CD8-positive, alpha-beta memory T cell (primary cell): Measurements from ENCODE around the gene DSTN. TPM values are rescaled to one million over a fixed set of nuclear protein-coding genes. Genes with fewer than 3 reads are reported as not detected.

Source experiments
- CTCF ChIA-PET: fragments of 350-600 bp; sonication (Branson Sonifier 250); formaldehyde crosslinking; loops from one replicate; lab custom pipeline; 2021; ENCODE audit warnings: antibody characterized with exemption; lab: Charles Lee
- POLR2A ChIA-PET: fragments of 350-600 bp; sonication (Branson Sonifier 250); formaldehyde crosslinking; loops from one replicate; lab custom pipeline; 2021; ENCODE audit warnings: antibody characterized with exemption; lab: Charles Lee
- DNase-seq, 5 donors: peaks; one replicate each; pipeline versions ENCODE4 v3.0.0 to v3.0.0-alpha.2; 2020 to 2022; ENCODE audit warnings: mixed read lengths in 1 of 5
- H3K27ac ChIP-seq: one replicate; pipeline ENCODE4 v1.7.0; 2013; ENCODE audit warnings: low read depth, mild to moderate bottlenecking, low read length, moderate library complexity
- H3K27me3 ChIP-seq: 2 replicates; pipeline ENCODE4 v1.7.0; 2013; ENCODE audit warnings: low read length, mild to moderate bottlenecking; ENCODE audit not compliant: insufficient read depth, poor library complexity, severe bottlenecking
- H3K36me3 ChIP-seq: 2 replicates; pipeline ENCODE4 v1.7.0; 2013; ENCODE audit warnings: mild to moderate bottlenecking, low read length, moderate library complexity; ENCODE audit not compliant: insufficient read depth
- H3K4me1 ChIP-seq: 2 replicates; pipeline ENCODE4 v1.7.0; 2013; ENCODE audit warnings: mild to moderate bottlenecking, low read length, moderate library complexity; ENCODE audit not compliant: insufficient read depth
- H3K4me3 ChIP-seq: 2 replicates; pipeline ENCODE4 v1.7.0; 2013; ENCODE audit warnings: mild to moderate bottlenecking, low read length
- H3K9me3 ChIP-seq: 2 replicates; pipeline ENCODE4 v1.7.0; 2013; ENCODE audit warnings: mild to moderate bottlenecking, low read length
- H3K27ac Mint-ChIP-seq, 8 donors: one replicate each; pipeline ENCODE4 v1.8.0; 2020 to 2021; ENCODE audit warnings: mixed read lengths in 8 of 8, mild to moderate bottlenecking in 6 of 8, inconsistent platforms in 3 of 8, moderate library complexity in 3 of 8
- H3K27me3 Mint-ChIP-seq, 2 donors: one replicate each; pipeline ENCODE4 v1.8.0; 2020 to 2021; ENCODE audit warnings: mixed read lengths in 2 of 2, mild to moderate bottlenecking in 1 of 2, moderate library complexity in 1 of 2
- H3K36me3 Mint-ChIP-seq, 3 donors: one replicate each; pipeline ENCODE4 v1.8.0; 2020 to 2021; ENCODE audit warnings: mixed read lengths in 3 of 3, inconsistent platforms in 1 of 3, mild to moderate bottlenecking in 1 of 3
- H3K4me1 Mint-ChIP-seq, 3 donors: one replicate each; pipeline ENCODE4 v1.8.0; 2020 to 2021; ENCODE audit warnings: mixed read lengths in 3 of 3, inconsistent platforms in 1 of 3, mild to moderate bottlenecking in 1 of 3
- H3K4me3 Mint-ChIP-seq, 7 donors: one replicate each; pipeline ENCODE4 v1.8.0; 2020 to 2021; ENCODE audit warnings: mixed read lengths in 7 of 7, mild to moderate bottlenecking in 6 of 7, moderate library complexity in 4 of 7, inconsistent platforms in 2 of 7
- H3K9me3 Mint-ChIP-seq, 5 donors: one replicate each; pipeline ENCODE4 v1.8.0; 2020 to 2022; ENCODE audit warnings: mixed read lengths in 5 of 5, mild to moderate bottlenecking in 3 of 5, moderate library complexity in 2 of 5, inconsistent platforms in 1 of 5
- polyA plus RNA-seq: library from polyadenylated mRNA; unstranded; fragments of 300-500 nt; fragmentation: Illumina TruSeq; gene quantifications from one replicate; pipeline ENCODE4 v1.2.3, GENCODE V29; 2021
- total RNA-seq, 2 experiments: library from RNA; stranded (reverse); gene quantifications; one replicate each; pipeline ENCODE4 v1.2.3, GENCODE V29; 2021

Gene DSTN
- total and polyA plus RNA-seq, 3 experiments from 2014 or later, result 66.4 to 135 (median 66.9) TPM

DNA sequence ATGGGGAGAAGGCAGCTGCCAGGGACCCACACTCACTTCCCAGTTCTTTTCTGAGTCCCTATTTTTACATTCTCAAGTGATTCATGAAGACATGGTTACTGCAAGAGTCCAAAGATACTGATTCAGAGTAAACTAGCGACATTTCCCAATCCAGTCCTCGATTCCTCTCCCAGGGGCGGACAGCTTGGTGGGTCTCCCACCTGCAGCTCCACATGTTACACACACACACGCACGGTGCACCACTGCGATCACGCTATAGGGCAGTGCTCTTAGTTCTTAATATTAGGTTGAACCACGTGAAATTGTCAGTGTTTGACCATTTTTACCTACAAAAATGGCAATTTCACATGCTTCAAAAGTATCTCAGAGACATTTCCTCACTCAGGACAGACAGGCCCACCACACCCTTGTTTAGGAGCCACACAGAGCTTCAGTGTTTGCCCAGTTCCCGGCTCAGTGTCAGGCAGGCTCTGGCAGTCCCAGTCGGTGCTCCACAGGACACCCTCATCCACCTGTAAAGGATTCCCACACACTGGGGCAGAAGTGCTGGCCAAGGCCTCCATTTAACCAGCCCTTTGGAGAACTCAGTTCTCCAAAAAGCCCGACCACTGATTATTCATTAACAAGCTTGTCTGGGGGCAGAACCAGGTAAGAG lies 60.4 kb downstream of the DSTN start:
- no peaks in the 10 kb centered on the region for H3K9me3 Mint-ChIP-seq
- no peak overlapping the region for H3K27ac ChIP-seq
- no peaks in the 10 kb centered on the region for H3K36me3 ChIP-seq
- peaks cover 0 to 89% (median 11%) of the 10 kb centered on the region in 3 donors for H3K36me3 Mint-ChIP-seq
- POLR2A ChIA-PET, result no interaction called here
- CTCF ChIA-PET, result no interaction called here
- DNase-seq, result no peak
- no peaks in the 10 kb centered on the region for H3K4me1 ChIP-seq
- H3K27me3 ChIP-seq, result no peaks in the 10 kb centered on the region
- no peaks in the 10 kb centered on the region for H3K9me3 ChIP-seq
- no peaks in the 10 kb centered on the region for H3K4me1 Mint-ChIP-seq
- no peak overlapping the region for H3K4me3 Mint-ChIP-seq
- no peak overlapping the region for H3K4me3 ChIP-seq
- H3K27me3 Mint-ChIP-seq, result no peaks in the 10 kb centered on the region
- H3K27ac Mint-ChIP-seq, result peak overlapping the region in 2 of 8 donors; percentile 63 to 73

DNA sequence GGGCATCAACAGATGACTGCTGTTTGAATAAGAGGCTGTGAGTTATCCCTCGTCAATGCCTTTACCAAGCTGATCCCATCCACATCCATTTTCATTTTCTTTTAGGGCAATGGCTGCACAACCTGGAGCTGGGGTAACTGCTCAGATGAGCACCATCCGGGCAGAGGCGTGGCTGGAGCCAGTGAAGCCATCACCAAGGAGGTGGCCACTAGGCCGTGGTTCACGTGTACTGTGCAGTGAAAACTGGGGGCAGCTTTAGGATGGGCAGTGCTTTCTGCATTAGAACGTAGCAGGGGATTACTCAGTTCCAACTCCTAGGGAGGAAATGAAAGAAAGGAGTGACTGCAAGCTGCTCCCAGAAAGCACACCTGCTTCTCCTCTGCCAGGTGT lies 60.9 kb downstream of the DSTN start:
- DNase-seq, result no peak
- H3K27ac Mint-ChIP-seq, result no peak overlapping the region
- peaks cover 0 to 90% (median 11%) of the 10 kb centered on the region in 3 donors for H3K36me3 Mint-ChIP-seq
- ChIA-PET POLR2A (no interaction called here), CTCF (interaction anchor here (1.4 kb wide), 1 partner anchor 12 kb away, joined by 3 read pairs; no protein-coding TSS in a partner anchor)
- Histone ChIP-seq H3K9me3 (no peaks in the 10 kb centered on the region), H3K27me3 (no peaks in the 10 kb centered on the region), H3K4me1 (no peaks in the 10 kb centered on the region), H3K27ac (no peak overlapping the region), H3K36me3 (no peaks in the 10 kb centered on the region), H3K4me3 (no peak overlapping the region)
- H3K9me3 Mint-ChIP-seq, result no peaks in the 10 kb centered on the region
- H3K4me3 Mint-ChIP-seq, result no peak overlapping the region
- H3K27me3 Mint-ChIP-seq, result no peaks in the 10 kb centered on the region
- H3K4me1 Mint-ChIP-seq, result no peaks in the 10 kb centered on the region

DNA sequence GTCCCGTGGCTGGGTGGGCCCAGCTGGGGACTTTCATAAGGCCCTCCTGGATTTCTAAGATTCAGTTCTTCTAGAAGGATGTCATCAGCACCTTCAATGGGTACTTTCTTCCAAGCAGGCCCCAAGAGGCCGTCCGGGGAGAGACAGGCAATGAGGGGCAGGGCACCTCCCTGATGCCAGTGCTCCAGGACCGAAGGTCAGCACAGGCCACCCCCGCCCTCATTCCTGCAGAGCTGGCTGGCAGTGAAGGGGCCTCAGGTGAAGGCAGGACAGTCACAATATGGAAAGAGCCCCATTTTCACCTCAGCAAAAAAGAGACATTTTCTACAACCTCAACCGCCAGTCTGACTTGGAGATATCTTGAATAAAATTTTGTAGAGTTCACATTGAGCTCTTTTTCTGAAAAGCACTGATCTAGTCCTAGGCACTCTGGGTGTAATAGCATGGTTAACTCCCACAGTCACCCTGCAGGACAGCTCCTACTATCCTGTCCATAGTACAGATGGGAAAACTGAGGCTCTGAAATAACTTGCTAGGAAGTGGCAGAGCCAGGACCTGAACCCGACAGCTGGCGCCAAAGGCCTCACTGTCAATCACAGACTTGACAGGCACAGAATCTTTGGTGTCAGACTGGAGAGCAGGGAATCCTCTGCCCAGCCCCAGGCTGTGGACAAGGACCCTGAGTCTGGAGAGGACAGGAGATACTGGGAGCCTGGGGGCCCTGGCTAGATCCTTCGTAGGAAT lies 61.9 kb downstream of the DSTN start:
- Mint-ChIP-seq H3K27ac (peak overlapping the region in 4 of 8 donors; percentile 33 to 60 (median 43)), H3K9me3 (no peaks in the 10 kb centered on the region), H3K36me3 (peaks cover 0 to 86% (median 11%) of the 10 kb centered on the region in 3 donors), H3K4me3 (no peak overlapping the region), H3K27me3 (no peaks in the 10 kb centered on the region), H3K4me1 (no peaks in the 10 kb centered on the region)
- ChIA-PET CTCF (interaction anchor here (1.4 kb wide), 1 partner anchor 13 kb away, joined by 3 read pairs; no protein-coding TSS in a partner anchor), POLR2A (no interaction called here)
- no peak for DNase-seq
- H3K27me3 ChIP-seq, result no peaks in the 10 kb centered on the region
- no peak overlapping the region for H3K4me3 ChIP-seq
- no peaks in the 10 kb centered on the region for H3K36me3 ChIP-seq
- no peaks in the 10 kb centered on the region for H3K9me3 ChIP-seq
- H3K4me1 ChIP-seq, result no peaks in the 10 kb centered on the region
- no peak overlapping the region for H3K27ac ChIP-seq

DNA sequence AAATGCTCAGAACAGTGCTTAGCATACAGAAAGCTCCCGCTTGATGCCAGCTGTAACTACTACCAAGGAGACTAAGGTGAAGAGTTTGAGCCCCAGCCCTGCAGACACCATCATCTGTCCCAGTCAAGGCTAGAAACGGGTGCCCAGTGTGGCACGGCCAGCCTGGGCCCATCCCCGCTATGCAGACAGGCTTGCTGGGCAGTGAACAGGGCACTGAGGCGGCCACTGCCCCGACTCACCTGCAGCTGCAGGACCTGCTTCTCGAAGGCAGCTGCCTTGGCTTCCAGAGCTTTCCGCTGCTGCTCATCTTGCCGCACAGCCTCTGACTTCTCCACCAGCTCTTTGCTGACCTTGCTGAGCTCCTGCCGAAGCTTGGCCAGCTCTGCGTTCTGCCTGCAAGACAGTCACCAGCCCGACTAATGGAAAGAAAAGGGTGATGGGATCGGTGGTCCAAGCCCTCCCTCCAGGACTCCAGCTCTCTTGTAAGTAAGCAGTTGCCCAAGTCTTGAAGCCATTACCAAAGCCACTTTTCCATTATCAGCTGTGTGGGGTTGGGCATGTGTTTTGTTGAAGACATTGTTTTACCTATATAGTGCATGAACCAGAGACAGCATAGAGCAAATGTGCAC lies 63.5 kb downstream of the DSTN start:
- Histone ChIP-seq H3K27me3 (no peaks in the 10 kb centered on the region), H3K9me3 (no peaks in the 10 kb centered on the region), H3K36me3 (no peaks in the 10 kb centered on the region), H3K4me1 (no peaks in the 10 kb centered on the region), H3K27ac (no peak overlapping the region), H3K4me3 (no peak overlapping the region)
- Mint-ChIP-seq H3K4me3 (no peak overlapping the region), H3K36me3 (peaks cover 0 to 74% (median 8%) of the 10 kb centered on the region in 3 donors), H3K27ac (no peak overlapping the region), H3K9me3 (no peaks in the 10 kb centered on the region), H3K27me3 (no peaks in the 10 kb centered on the region), H3K4me1 (no peaks in the 10 kb centered on the region)
- ChIA-PET POLR2A (no interaction called here), CTCF (no interaction called here)
- no peak for DNase-seq

DNA sequence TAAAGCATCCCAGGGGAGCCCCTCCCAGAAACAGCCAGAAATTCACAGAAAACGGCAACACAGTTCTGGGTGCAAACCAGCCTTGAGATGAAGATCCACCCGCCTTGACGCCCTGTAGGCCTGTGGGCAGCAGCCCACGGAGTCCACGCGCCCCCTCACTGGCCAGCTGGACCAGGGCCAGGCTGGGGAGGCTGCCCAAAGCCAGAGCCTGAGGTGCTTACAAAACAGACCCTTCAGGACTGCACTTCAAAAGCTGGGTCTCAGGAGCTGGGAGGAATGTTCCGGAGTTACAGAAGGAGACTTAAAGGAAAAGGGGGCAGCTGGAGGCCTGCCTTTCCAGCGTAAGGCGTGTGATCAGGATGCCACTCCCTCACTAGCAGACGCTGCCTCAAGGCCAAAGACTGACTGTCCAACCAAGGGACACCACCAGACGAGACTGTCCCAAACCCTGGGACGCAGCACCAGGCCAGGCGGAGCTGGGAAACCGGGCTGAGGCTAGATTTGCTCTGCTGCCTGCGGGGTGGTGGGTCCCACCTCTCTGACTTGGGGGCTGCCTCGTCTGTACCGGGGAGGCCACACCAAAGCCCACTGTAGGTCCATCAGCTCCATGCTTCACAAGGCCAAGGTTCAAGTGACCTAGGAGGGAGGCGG lies 64.1 kb downstream of the DSTN start:
- POLR2A ChIA-PET, result no interaction called here
- Mint-ChIP-seq H3K27ac (no peak overlapping the region), H3K36me3 (peaks cover 0 to 72% (median 7%) of the 10 kb centered on the region in 3 donors), H3K4me1 (no peaks in the 10 kb centered on the region), H3K27me3 (no peaks in the 10 kb centered on the region), H3K9me3 (no peaks in the 10 kb centered on the region), H3K4me3 (no peak overlapping the region)
- Histone ChIP-seq H3K9me3 (no peaks in the 10 kb centered on the region), H3K4me1 (no peaks in the 10 kb centered on the region), H3K4me3 (no peak overlapping the region), H3K36me3 (no peaks in the 10 kb centered on the region), H3K27ac (no peak overlapping the region), H3K27me3 (no peaks in the 10 kb centered on the region)
- CTCF ChIA-PET, result no interaction called here
- DNase-seq, result no peak

DNA sequence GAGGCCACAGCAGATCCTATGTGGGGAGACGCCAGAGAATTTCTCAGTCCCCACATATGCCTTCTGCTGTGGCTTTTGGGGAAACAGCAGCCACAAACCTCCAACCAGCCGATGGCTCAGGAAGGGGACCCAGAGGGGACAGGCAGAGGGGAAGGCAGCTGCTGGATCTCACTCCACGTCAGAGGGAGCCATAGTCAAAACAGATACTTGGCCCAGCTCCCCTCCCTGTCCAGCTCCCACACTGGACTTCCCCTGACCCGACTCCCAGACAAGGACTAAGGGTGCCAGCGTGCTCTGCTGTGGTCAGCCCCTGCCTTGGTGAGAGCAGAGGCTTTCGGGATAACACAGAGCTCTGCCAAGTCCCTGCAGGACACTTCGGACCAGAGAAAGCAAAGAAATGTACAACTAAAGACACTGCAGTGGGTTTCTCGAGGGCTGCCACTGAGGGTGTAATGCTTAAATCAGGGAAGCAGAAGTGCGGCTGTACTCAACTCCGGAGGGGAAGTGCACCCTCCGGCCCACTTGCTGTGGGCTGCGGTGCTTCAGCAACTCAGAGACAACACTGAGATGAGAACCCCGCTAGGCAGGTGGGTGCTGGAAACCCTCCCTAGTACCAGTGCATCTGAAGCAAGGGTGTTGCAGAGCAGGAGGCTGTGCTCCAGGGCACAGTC lies 64.9 kb downstream of the DSTN start:
- no peaks in the 10 kb centered on the region for H3K27me3 Mint-ChIP-seq
- H3K27ac Mint-ChIP-seq, result peak overlapping the region in 1 of 8 donors; percentile 29
- ChIA-PET POLR2A (no interaction called here), CTCF (no interaction called here)
- H3K4me1 Mint-ChIP-seq, result no peaks in the 10 kb centered on the region
- H3K4me3 ChIP-seq, result no peak overlapping the region
- no peaks in the 10 kb centered on the region for H3K4me1 ChIP-seq
- no peak for DNase-seq
- H3K9me3 Mint-ChIP-seq, result no peaks in the 10 kb centered on the region
- no peak overlapping the region for H3K27ac ChIP-seq
- no peak overlapping the region for H3K4me3 Mint-ChIP-seq
- H3K27me3 ChIP-seq, result no peaks in the 10 kb centered on the region
- peaks cover 0 to 72% (median 7%) of the 10 kb centered on the region in 3 donors for H3K36me3 Mint-ChIP-seq
- no peaks in the 10 kb centered on the region for H3K36me3 ChIP-seq
- no peaks in the 10 kb centered on the region for H3K9me3 ChIP-seq

DNA sequence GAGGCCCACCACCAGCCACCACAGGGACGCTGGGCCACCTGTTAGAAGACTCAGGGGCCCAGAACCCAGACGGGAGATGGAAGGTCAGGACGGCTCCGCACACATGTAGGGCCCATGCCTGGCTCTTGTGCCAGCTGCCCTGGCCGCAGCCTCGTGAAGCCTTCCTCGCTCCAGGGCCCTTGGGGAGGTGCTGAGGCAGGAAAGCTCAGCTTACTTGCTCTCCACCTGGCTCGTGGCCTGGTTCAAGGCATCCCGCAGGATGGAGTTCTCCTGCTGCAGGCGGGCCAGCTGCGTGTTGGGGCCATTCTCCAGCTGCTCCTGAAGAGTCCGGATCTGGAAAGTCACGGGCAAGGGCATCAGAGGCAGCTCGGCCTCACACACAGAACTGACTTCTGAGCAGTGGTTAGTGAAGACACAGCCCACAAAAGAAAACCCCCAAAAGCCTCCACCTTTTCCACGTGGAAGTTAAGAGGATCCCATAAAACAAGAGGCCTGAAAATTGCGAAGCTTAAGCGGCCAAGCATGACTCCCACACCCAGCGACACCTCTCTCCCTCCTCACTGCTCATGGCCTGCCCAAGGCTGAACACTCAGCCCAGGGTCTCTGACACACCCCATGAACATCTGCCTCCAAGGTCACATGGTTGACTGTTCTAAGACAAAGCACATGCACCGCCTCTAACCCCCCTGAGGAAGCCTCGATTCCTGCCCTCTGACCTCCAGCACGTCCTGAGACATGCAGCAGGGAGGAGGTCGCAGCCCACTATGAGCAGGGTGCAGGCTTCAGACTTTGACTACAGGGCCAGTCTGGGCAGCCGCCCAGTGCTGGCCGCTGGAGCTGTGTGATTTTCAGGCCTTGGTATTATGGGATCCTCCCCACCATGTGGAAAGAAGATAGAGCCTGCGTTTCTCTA lies 65.7 kb downstream of the DSTN start:
- Histone ChIP-seq H3K4me3 (no peak overlapping the region), H3K27me3 (no peaks in the 10 kb centered on the region), H3K36me3 (no peaks in the 10 kb centered on the region), H3K27ac (no peak overlapping the region), H3K4me1 (no peaks in the 10 kb centered on the region), H3K9me3 (no peaks in the 10 kb centered on the region)
- H3K27me3 Mint-ChIP-seq, result no peaks in the 10 kb centered on the region
- H3K27ac Mint-ChIP-seq, result peak overlapping the region in 1 of 8 donors; percentile 17
- DNase-seq, result no peak
- H3K36me3 Mint-ChIP-seq, result peaks cover 0 to 74% (median 7%) of the 10 kb centered on the region in 3 donors
- H3K9me3 Mint-ChIP-seq, result no peaks in the 10 kb centered on the region
- ChIA-PET CTCF (interaction anchor here (2.0 kb wide), 1 partner anchor 47 kb away, joined by 4 read pairs; the partner anchor contains the start of gene RRBP1), POLR2A (no interaction called here)
- H3K4me3 Mint-ChIP-seq, result no peak overlapping the region
- no peaks in the 10 kb centered on the region for H3K4me1 Mint-ChIP-seq
